ENCODE data around the gene RARA.
"Not testable (repeated sequence)": the region's sequence is repeated elsewhere in the genome, so short reads cannot be mapped to it uniquely, and the experiment has no call there.

RARA gene

DNA sequence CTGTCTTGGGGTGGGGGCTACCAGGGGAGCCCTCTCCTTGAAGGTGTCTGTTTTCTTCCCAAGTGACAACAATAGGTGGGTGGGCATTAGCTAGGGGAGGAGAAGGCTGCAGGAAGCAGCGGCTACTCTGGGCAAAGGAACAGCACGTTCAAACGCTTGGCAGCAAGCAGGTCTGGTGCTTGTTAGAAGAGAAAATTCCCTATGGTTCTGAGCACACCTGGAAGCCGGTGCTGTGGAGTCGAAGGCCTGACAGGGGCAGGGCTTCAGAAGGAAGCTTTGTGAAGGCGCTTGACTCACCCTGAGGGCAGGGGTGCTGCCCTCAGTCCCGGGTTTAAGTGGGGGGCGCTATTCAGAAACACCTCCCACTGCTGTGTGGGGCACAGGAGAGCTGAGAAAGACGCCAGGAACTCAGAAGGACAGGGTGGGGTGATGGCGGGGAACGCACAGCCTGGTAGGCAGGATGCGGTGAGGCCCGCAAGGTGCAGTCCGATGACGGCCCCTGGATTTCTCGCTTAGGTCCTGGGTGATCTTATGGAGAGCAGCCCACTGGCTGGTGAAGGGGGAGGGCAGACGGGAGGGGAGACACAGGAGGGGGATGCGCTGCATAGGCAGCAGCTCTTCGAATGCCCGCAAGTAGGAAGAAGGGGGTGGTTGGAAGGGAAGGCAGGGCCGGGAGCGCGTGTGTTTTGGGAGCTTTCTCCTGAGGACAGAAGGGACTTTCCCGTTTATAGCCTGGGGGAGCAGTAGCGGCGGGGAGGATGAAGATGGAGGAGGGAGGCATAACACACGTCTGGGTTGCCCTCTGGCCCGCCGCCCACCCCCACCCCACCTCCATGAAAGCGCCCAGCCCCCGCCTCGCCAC is 52.3 kb downstream of the RARA start:
- no peak for DNase-seq

DNA sequence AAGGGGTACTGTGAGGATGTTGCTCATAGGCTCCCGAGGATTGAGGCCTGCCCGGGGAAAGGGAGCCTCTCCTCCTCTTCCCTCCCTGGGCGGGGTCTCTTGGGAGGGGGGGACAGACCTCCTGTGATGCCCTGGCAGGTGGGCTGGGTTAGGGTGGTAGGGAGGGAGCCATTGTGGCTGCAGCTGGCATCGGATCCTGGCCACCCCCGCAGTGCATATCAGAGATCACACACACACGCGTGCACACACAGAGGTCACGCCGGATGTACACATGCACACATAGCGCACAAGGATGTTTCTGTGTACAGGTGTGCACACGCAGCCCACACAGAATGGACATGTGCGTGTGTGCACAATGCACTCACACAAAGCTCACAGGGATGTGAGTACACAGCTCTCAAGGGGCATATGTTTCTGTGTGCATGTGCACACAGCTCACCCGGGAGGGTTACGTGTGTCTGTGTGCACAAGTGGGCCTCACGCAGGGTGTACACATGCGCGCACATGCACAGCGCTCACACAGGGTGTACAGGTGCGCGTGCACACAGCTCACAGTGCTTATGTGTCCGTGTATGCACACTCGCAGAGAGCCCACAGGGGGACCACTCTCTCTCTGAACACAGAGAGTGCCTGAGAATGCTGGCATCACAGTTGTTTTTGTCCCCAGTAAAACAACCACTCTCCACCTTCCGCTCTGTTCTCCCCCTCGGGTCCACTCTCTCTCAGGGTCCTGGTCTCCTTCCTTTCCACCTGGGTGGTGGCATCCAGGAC is 53.1 kb downstream of the RARA start:
- no peak for DNase-seq

DNA sequence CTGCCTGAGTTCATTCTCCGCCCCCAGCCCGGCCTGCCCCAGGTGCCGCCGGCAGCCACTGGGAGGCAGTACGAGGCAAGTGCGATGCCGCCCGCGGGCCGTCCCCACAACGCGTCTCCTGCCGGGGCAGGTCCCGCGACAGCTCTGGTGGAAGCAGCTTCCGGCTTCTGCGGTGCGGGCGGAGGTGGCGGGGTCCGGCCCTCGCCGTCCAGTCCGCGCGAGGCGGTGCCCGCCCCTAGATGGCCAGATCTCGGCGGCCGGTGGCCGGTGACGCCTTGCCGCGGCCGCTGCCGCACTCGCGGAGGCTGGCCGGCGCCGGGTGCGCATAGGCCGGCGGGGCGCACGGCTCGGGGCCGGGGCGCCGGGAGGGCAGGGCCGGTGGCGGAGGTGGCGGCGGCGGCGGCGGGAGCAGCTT is 53.7 kb downstream of the RARA start:
- DNase-seq: peak; percentile 55

DNA sequence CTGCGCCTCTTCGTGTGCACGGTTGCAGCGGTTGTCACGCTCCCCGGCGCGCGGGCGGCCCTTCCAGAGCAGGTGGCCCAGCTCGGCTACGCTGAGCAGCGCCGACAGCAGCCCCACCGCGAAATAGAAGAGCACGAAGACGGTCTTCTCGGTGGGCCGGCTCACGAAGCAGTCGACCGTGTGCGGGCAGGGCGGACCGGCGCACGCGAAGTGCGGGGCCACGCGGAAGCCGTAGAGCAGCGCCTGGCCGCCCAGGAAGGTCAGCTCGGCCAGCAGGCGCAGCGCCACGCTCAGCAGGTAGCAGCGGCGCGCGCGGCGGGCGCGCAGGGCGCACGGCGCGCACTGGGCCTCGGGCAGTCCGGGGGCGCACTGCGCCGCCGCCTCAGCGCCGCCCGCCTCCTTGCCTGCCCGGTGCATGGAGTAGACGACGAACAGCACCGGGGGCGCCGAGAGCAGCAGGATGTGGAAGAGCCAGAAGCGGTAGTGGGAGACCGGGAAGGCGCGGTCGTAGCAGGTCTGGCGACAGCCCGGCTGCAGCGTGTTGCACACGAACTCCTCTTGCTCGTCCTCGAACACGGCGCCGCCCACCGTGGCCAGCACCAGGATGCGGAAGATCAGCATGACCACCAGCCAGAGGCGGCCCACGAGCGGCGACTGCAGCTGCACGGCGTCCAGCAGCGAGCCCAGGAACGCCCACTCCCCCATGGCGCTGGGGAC is 54.3 kb downstream of the RARA start:
- DNase-seq: no peak

DNA sequence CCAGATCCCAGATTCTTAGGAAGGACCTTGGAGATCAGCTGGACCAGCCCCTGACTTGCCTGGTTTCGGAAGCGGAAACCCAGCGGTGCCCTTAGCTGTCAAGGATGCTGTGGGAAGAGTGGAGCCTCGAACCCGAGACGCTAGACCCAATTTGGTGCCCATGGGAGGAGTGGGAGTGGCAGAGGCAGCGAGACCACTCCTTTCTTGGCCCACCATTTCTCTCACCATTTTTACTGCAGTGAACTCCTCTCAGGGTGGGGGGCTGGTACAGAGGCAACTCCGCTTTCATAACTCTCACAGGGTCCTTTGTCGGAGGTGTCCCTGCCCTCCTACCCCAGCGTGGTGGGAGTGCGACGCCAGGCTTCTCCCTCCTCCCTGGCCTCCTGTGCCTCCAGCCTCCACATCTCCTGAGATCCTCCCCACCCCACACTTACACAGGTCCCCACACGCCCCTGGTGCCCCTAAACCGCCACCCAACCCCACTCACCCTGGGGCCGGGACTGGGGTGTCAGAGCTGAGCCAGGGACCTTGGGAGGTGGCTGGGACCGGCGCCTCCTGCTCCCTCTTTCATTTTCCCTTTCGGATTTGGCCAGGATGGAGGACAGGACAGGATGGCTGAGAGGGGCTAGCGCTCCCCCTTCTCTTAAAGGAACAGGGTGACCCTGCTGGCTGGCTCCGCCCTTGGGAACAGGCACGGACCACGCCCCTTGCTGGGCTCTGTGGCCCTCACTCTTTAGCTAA is 55.3 kb downstream of the RARA start, which contains the start of gene GJD3:
TSS of gene GJD3 (minus strand) at position 617 of the 741 bp plus-strand sequence. CDS start 922 bp downstream, outside the sequence.
- no peak for DNase-seq

DNA sequence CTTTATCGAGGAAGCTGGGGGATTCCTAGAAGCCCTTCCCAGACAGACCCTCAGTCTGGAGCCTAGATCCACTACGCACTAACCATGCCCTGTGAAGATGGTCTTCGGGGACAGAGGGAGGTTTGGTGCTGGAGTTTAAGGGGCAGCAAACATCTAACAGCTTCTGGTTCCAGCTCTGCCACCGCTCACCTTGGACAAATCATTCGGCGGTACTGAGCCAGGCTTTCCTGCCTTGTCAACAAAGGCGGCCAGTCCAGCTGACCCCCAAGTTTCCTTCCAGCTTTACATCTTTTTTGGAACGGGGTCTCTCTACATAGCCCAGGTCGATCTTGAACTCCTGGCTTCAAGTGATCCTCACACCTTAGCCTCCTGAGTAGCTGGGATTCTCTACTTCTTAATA is 55.9 kb downstream of the RARA start:
- no peak for DNase-seq

DNA sequence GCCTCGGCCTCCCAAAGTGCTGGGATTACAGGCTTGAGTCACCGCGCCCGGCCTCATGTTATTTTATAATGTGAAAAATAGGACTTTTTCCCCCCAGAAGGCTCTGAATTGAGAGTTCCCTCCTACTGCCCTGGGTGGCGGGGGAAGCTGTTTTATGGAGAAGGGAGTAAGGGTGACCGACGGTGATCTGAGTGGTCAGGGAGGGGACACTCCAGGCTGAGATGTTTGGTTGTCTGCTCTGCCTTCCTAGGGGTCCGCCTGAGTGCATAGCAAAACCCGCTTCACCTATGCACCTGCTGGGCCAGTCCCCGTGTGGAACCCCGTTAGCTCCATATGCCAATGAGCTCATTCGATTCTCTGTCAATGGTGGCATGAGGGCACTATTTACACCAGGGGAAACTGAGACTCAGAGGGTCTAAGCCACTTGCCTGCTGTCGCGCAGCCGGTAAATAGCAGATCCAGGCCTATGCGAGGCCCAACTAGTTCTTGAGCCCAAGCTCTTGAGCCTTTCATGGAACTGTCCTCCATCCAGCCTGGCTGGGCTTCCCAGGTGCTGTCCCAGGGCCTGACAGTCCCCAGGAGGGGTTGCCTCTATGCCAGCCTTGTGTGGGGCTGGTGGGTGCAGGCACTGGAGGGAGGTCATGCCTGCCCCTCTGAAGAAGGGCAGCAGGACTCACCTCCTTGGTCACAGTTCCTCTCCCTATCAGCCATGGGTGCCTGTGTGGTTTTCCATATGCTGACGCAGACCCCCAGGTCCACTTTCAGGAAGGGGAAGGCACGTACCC is 57.3 kb downstream of the RARA start:
- no peak for DNase-seq

DNA sequence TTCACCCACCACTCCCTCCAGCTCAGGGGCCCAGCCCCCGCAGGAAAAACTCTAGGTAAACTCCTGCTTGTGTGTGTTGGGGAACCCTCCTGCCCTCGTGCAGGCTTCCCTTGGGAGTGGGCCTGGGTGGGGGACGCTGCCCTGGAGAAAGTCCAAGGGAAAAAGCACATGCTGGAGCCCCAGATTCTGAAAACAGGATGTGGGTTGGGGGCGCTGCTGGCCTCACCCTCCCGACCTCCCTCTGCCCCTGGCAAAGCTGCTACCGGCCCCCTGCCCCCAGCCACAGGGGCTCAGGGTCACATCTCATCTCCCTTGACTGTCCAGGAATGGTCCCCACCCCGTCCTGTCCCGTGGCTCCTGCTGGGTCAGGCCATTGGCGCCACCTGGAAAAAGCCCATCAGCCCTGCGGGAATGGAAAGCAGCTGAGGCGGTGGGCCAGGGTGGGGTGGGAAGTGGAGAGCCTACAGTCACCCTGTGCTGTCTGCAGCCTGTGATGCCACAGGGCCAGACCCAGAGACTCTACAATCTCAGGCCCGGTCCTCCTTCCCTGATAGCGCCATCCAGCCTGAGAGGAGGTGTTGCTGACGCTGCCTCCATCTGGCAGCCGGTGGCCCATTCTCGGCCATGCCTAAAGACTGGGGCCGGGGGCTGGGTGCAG is 58.0 kb downstream of the RARA start:
- DNase-seq: no peak

DNA sequence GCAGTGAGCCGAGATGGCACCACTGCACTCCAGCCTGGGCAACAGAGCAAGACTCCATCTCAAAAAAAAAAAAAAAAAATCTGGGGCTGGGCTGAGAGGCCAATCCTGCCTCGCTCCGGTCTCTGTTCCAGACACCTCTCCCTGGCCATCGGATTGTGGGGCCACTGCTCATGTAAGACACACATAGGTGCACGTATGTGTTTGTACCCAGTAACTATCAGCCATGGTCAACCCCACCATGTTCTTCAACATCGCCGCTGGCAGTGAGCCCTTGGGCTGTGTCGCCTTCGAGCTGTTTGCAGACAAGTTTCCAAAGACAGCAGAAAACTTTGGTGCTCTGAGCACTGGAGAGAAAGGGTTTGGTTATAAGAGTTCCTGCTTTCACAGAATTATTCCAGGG is 58.7 kb downstream of the RARA start:
- DNase-seq: not testable (repeated sequence)

DNA sequence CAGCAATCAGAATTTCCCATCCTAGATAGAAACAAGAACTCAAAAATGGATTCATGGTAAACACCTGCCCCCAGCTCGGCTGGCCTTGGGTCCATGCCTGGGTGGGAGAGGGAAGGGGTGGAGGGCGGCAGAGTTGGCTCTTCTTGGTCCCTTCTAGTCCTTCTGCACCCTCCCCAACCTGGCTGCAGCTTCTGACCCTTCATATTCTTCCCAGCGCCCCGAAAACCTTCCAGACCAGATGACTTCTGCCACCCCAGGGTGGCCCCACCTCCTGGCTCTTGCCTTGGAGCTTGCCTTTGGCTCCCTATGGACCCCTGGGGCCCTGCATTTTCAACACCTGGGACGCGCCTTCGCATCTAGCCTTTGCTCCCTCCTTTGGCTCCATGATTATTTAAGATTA is 60.9 kb downstream of the RARA start:
- DNase-seq: no peak

DNA sequence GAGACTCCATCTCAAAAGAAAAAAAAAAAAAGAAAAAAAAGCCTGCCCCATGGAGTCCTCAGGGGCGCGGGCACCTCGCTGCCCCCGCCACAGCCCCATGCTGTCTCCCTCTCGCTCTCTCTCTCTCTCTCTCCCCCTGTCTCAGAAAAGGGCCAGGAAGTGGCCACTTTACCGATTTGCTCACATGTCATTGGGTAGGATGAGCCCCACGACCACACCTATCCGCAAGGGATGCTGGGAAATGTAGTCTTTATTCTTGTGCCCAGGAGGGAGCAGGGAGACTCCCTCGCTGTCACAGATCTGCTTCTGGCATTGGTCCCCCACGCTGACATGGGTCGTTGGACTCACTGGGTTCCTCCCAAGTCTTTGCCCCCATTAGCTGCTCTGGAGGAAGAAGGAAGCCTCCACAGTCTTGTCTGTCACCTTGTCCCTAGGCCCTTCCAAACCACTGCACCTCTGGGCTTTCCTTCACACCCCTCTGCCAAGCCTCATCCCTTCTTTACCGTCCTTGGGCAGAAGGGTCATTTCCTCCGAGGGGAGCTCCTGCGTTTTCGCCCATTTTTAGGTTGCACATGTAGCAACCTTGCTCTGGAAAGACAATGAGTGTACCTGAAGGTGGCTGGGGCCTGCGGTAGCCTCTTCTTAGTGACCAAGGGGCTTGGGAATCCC is 62.4 kb downstream of the RARA start:
- DNase-seq: no peak

DNA sequence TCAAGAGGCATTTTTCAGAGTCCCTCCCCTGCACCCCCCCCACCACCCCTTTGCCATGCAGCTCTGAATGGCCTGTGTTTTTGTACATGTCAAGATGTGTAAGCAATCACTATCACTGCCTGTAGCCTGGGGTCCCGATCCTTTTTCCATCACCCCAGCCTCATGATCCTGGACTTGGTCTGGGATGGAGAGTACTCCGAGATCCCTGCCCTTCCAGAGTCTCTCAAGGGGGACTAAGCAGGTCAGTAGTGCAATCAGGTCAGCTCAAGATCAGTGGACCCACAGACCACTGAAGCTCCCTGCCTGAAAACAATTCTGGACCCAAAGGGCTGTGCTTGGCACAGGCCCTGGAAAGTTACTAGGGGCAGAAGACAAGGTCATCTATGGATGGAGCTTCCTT is 63.1 kb downstream of the RARA start:
- no peak for DNase-seq

DNA sequence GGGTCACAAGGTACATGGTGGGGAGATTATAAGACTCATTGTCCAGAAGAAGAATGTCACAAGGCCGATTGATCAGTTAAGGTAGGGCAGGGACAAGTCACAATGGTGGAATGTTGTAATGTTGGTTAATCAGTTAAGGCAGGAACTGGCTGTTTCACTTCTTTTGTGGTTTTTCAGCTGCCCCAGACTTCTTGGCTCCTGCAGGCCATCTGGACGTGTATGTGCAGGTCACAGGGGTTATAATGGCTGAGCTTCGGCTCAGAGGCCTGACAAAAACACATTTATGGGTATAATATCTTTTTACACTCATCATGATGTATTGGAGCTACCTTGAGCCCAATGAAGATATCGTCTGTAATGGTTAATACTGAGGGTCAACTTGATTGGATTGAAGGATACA is 63.7 kb downstream of the RARA start:
- DNase-seq: not testable (repeated sequence)

DNA sequence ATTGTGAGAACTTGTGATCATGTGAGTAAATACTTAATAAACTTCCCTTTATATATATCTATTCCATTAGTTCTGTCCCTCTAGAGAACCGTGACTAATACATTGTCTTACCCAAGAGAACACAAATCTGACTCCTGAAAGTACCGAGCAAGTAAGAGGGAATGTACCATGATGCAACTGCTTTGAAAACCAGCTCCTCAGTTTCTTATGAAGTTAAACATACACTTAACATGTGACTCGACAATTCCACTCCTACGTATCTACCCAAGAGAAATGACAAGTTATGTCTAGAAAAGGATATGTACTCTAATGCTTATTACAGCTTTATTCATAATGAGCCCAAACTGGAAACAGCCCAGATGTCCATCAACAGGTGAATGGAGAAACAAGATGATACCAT is 64.3 kb downstream of the RARA start:
- no peak for DNase-seq

DNA sequence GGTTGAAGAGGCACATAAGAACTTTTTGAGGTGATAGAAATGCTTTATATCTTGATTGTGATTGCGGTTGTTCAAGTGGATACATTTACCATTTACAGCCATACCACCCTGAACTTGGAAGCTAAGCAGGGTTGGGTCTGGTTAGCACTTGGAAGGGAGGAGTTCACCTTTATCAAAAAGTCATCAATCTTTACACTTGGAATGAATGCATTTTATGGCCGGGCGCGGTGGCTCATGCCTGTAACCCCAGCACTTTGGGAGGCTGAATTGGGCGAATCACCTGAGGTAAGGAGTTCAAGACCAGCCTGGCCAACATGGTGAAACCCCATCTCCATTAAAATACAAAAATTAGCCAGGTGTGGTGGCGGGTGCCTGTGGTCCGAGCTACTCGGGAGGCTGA is 65.0 kb downstream of the RARA start:
- no peak for DNase-seq

DNA sequence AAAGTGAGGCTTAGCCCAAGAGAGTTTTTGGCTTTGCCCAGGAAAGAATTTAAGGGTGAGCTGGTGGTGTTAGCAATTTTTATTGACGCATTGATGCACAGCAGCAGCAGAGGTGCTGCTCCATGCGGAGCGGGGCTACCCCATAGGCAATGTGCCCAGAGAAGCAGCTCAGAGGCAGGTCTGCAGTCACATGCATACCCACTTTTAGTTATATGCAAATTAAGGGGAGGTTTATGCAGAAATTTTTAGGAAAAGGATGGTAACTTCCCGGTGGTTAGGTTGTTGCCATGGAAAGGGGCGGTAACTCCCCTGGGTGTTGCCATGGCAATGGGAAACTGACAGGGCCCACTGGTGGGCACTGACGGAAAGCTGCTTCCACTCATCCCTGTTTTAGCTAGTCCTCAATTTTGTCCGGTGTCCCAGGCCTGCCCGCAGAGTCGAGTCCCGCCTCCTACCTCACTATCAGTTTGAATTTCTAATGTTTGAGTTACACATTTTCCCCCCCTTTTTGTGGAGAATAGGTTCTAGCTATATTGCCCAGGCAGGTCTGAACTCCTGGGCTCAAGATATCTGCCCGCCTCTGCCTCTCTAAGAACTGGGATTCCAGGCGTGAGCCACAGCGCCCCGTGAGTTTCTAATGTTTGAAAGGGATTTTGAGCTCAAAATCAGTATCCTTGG is 66.0 kb downstream of the RARA start:
- no peak for DNase-seq

DNA sequence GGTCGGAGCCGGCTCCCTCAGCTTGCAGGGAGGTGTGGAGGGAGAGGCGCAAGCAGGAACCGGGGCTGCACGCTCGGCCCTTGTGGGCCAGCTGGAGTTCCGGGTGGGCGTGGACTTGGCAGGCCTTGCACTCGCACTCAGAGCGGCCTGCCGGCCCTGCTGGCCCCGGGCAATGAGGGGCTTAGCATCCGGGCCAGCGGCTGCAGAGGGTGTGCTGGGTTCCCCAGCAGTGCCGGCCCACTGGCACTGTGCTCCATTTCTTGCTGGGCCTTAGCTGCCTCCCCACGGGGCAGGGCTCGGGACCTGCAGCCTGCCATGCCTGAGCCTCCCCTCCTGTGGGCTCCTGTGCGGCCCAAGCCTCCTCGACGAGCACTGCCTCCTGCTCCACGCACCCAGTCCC is 66.8 kb downstream of the RARA start:
- DNase-seq: not testable (repeated sequence)

DNA sequence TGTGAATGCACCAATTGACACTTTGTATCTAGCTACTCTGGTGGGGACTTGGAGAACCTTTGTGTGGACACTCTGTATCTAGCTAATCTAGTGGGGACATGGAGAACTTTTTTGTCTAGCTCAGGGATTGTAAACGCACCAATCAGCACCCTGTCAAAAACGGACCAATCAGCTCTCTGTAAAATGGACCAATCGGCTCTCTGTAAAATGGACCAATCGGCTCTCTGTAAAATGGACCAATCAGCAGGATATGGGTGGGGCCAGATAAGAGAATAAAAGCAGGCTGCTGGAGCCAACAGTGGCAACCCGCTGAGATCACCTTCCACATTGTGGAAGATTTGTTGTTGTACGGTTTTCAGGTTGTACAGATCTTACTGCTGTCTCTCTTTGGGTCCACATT is 67.6 kb downstream of the RARA start:
- not testable (repeated sequence) for DNase-seq

DNA sequence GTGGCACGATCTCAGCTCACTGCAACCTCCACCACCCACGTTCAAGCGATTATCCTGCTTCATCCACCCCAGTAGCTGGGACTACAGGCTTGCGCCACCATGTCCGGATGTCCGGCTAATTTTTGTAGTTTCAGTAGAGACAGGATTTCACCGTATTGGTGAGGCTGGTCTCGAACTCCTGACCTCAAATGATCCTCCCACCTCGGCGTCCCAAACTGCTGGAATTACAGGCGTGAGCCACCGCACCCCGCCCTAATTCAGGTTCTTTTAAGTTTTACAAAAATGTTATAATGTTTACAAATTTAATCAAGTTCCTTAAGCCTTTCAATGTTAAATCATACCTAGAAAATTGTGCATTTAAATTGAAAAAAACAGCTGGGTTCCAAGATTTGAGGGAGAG is 68.9 kb downstream of the RARA start:
- DNase-seq: no peak

DNA sequence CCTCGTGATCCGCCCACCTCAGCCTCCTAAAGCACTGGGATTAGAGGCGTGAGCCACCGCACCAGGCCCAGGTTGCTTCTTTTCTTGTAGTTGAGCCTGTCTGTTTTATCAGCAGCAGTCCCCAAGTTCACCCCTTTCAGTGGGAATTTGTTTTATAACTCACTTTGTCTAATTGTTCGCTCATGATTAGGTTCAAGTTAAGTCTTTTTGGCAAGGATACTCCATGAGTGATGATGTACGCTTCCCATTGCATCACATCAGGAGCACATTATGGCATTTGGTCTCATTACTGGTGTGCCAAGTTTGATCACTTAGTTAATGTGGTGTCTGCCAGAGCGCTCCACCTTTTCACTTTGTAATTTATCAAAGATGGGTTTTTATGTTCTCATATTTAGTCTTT is 70.0 kb downstream of the RARA start:
- no peak for DNase-seq
